Activated CD8-positive, alpha-beta memory T cell treated with anti-CD3 and anti-CD28 coated beads for 36 hours (primary cell): ENCODE results near the gene PIWIL4. TPM values are rescaled to one million over a fixed set of nuclear protein-coding genes. Genes with fewer than 3 reads are reported as not detected.
"Not testable (repeated sequence)": the region's sequence is repeated elsewhere in the genome, so short reads cannot be mapped to it uniquely, and the experiment has no call there.

ENCODE experiments used
- CTCF ChIA-PET: fragments of 350-600 bp; sonication (Branson Sonifier 250); formaldehyde crosslinking; loops from one replicate; lab custom pipeline; 2021; ENCODE audit warnings: antibody characterized with exemption; lab: Charles Lee
- POLR2A ChIA-PET: fragments of 350-600 bp; sonication (Branson Sonifier 250); formaldehyde crosslinking; loops from one replicate; lab custom pipeline; 2021; ENCODE audit warnings: antibody characterized with exemption; lab: Charles Lee
- total RNA-seq, 2 experiments: library from RNA; stranded (reverse); gene quantifications; one replicate each; pipeline ENCODE4 v1.2.3, GENCODE V29; 2021

The PIWIL4 gene
- total RNA-seq, 2 experiments from 2014 or later: 0.23 to 0.36 TPM

DNA sequence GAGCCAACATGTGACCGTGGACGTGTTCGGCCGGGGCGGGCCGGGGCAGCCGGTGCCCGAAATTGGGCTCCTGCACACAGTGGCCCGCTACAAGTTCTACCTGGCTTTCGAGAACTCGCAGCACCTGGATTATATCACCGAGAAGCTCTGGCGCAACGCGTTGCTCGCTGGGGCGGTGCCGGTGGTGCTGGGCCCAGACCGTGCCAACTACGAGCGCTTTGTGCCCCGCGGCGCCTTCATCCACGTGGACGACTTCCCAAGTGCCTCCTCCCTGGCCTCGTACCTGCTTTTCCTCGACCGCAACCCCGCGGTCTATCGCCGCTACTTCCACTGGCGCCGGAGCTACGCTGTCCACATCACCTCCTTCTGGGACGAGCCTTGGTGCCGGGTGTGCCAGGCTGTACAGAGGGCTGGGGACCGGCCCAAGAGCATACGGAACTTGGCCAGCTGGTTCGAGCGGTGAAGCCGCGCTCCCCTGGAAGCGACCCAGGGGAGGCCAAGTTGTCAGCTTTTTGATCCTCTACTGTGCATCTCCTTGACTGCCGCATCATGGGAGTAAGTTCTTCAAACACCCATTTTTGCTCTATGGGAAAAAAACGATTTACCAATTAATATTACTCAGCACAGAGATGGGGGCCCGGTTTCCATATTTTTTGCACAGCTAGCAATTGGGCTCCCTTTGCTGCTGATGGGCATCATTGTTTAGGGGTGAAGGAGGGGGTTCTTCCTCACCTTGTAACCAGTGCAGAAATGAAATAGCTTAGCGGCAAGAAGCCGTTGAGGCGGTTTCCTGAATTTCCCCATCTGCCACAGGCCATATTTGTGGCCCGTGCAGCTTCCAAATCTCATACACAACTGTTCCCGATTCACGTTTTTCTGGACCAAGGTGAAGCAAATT lies 21.7 kb upstream of the PIWIL4 start:
- ChIA-PET POLR2A (no interaction called here), CTCF (no interaction called here)

DNA sequence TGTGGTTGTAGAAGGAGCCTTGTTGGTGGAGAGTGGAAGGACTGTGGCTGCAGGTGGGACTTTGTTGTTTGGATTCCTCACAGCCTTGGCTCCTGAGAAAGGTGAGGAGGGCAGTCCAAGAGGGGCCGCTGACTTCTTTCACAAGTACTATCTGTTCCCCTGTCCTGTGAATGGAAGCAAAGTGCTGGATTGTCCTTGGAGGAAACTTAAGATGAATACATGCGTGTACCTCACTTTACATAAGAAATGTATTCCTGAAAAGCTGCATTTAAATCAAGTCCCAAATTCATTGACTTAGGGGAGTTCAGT lies 21.1 kb upstream of the PIWIL4 start:
- ChIA-PET CTCF (no interaction called here), POLR2A (no interaction called here)

DNA sequence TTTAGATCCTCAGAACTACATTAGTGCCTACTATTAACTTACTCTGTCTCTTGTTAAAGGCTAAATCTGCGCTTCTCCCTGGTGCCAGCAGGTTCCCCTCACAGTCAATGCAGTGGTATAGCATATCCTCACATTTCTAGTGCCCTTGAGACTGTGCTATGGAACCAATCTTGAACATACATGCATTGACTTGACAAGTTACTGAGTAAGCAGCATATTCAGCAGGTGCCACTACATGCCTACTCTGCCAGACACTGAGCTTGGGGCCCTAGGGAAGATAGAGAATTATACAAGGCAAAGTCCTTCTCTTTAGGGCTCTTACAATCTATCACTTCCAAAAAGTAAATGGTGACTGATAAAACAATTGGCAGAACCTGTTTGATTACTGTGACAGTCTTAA lies 20.3 kb upstream of the PIWIL4 start:
- POLR2A ChIA-PET: no interaction called here
- CTCF ChIA-PET: no interaction called here

DNA sequence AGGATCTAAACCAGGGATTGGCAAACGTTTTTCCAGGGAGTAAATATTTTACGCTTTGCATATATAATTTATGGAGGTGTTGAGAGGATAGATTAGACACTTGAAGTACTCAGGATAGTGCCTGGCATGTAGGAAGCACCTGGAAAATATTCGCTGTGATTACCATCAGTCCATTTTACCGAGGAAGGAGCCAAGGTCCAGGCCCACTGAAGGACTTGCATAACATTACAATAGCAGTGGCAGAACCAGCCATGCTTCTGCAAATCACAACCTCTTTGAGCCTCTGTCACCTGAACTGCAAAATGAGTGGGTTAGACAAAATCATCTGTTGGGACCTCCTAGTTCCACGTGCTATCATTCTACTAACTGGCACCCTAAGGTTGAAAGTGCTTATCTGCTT lies 18.0 kb upstream of the PIWIL4 start:
- ChIA-PET POLR2A (no interaction called here), CTCF (no interaction called here)

DNA sequence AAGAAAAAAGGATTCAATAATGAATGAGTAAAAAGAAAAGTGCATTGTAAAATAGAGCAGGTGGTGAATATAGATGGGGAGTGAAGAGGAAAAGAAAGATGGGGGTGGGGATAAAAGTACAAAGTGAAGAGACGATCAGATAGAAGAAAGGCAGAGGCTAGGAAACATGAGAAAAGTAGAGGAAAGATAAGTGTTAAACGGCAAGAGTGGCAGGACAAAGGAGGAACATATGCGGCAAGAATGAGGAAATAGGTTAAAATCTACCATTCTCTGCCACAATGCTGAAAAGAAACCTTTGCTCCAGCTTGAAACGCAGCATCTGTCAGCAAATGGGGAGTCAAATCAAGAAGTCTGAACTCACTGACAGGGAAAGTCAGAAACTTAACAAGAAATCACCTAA lies 16.7 kb upstream of the PIWIL4 start:
- POLR2A ChIA-PET: no interaction called here
- CTCF ChIA-PET: no interaction called here

DNA sequence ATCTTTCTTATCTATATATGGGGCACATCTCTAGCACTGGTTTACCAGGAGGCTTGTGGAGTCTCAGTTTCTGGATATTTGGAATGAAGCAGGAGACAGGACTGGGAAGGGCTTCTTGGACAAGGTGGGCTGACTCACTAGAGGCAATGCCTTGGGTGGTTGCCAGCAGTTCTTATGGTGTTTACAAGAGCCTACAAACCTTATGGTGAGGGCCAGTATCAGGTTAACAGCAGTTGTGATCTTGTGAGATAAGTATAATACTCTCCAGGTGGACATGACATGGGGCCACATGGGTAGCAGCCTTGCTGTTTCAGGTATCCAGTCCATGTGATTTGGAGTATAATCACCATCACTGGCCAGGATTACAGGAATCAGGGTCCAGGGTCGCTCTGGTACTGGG lies 13.2 kb upstream of the PIWIL4 start:
- ChIA-PET POLR2A (no interaction called here), CTCF (interaction anchor here (0.5 kb wide), 1 partner anchor 1791 kb away, joined by 3 read pairs; no protein-coding TSS in a partner anchor)

DNA sequence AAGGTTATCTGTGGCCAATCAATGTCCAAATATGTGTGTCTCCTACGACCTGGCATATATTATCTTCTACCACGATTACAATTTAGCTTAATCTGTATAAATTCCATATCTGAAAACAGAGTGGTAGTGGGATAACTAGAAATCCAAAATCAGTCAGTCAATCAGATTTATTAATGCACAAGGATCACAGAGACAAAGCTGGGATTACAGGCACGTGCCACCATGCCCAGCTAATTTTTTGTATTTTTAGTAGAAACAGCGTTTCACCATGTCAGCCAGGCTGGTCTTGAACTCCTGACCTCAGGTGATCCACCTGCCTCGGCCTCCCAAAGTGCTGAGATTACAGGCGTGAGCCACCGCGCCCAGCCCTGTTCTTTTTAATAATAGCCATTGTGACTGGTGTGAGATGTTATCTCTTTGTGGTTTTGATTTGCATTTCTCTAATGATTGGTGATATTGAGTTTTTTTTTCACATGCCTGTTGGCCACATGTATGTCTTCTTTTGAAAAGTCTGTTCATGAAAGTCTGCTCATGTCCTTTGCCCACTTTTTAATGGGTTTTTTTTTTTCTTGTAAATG lies 11.3 kb upstream of the PIWIL4 start:
- CTCF ChIA-PET, POLR2A ChIA-PET: not testable (repeated sequence)

DNA sequence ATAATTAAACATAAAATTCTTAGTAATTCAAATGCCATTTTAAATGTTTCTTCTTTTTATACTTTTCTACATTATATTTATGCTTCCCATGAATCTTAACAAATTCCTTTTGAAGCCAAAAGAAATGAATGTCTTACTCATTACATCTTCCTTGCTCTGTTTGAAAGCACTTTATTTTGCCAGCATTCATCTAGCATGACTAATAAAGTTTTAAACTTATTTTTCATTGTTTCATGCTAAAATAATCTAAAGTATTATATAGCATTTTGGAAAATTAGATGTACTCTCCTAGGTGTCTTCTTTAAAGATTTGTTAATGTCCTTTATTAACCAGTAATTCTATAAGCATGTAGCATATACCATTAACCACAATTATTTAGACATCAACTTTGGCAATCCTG lies 9.7 kb upstream of the PIWIL4 start:
- ChIA-PET CTCF (interaction anchor here (0.6 kb wide), 1 partner anchor 22 kb away, joined by 3 read pairs; no protein-coding TSS in a partner anchor), POLR2A (no interaction called here)

DNA sequence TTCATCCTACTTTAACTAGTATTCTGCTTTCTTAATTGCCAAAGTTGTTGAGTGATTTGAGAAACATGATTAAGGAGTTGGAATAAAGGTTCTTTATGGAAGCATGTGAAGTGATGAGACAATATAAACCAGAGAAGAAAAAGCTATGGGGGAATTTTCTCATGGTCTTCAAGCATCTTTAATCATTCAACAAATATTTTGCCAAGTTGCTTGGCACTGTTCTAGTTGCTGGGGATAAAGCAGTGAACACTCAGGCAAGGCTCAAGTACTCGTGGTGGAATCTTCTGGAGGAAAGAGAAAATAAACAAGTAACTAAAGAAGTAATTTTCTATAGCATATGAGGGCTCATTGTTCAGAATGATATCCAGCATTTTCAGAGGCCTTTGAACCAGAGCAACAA lies 9.2 kb upstream of the PIWIL4 start:
- ChIA-PET CTCF (interaction anchor here (0.6 kb wide), 1 partner anchor 22 kb away, joined by 3 read pairs; no protein-coding TSS in a partner anchor), POLR2A (no interaction called here)

DNA sequence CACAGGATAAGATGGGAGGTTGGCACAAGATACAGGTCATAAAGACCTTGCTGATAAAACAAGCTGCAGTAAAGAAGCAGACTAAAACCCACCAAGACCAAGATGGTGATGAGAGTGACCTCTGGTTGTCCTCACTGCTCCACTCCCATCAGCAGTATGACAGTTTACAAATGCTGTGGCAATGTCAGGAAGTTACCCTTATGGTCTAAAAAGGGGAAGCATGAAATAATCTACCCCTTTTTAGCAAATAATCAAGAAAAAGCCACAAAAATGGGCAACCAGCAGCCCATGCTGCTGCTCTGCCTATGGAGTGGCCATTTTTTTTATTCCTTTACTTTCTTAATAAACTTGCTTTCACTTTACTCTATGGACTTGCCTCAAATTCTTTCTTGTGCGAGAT lies 8.7 kb upstream of the PIWIL4 start:
- ChIA-PET CTCF (no interaction called here), POLR2A (no interaction called here)

DNA sequence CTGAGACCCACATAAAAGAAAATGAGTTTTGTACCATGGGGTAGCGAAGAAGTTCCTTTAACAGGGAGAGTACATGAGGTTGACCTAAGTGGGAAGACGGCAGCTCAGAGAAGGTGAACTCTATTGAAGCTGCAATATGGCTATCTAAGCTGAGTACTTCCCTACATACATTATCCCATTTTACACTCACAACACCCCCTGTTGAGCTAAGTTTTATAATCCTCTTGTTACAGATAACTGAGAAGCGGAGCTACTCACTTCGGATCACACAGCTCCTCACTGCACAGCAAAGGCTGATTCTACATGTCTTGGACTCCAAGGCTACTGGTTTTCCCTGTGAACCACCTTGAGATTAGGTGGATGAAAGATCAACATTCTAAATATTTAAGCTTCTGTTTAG lies 8.2 kb upstream of the PIWIL4 start:
- ChIA-PET POLR2A (no interaction called here), CTCF (no interaction called here)

DNA sequence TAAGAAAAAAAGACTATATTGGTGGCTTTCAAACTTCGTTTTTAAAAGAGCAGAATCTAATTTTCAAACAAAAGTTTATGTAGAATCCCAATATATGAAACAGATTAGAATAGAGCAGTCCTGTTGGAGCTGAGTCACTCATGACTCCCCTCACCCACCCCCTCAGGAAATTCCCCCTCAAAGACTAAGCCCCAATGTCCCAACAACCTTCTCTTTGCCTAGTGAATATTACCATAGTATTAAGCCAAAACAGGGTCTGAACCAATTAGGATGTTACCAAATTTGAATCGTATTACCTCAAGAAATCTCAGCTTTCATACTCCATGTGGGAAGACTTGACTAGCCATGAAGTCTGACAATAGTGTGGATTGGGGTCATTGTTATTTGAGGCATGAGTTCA lies 7.8 kb upstream of the PIWIL4 start:
- ChIA-PET CTCF (no interaction called here), POLR2A (no interaction called here)

DNA sequence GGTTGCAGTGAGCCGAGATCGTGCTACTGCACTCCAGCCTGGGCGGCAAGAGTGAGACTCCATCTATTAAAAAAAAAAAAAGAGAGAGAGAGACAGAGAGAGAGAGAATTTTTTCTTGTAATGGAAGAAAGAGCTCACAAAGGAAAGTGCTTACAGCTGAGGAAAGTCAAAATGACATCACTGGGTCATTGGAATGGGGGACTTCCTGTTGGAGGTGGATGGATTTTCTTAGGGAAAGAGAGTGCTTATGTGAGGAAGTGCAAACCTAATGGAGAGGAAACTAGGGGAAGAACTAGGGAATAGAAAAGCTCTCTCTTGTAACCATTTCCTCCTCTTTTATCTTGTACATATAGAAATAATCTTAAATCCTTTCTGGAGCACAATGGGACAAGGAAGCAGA lies 6.3 kb upstream of the PIWIL4 start:
- ChIA-PET CTCF (interaction anchor here (0.7 kb wide), 1 partner anchor 593 kb away, joined by 3 read pairs; no protein-coding TSS in a partner anchor), POLR2A (no interaction called here)

DNA sequence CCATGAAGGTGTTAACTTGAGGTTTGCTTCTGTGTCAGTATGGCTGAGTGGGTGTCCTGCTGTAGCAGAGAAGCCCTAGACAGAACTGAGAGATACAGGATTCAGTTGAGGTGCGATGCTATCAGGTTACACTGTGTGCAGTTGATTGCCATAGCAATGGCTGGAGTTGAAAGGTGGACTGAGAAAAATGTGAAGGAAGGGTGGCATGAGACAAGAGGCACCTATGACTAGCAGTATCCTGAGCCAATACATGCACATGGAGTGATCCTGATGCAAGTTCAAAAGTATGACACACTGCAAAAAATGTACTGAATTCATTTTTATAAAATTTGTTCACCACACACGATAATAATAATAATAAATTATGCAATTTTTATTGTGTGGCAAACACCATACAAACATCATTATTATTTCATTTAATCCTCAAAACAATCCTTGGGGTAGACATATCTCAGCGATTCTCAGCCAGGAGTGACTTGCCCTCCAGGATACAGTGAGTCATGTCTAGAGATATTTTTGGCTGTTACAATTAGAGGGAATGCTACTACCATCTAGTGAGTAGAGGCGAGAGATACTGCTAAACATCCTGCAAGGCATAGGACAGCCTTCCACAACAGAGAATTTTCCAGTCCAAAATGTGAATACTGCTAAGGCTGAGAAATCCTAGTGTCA lies 3.9 kb upstream of the PIWIL4 start:
- CTCF ChIA-PET: no interaction called here
- POLR2A ChIA-PET: no interaction called here

DNA sequence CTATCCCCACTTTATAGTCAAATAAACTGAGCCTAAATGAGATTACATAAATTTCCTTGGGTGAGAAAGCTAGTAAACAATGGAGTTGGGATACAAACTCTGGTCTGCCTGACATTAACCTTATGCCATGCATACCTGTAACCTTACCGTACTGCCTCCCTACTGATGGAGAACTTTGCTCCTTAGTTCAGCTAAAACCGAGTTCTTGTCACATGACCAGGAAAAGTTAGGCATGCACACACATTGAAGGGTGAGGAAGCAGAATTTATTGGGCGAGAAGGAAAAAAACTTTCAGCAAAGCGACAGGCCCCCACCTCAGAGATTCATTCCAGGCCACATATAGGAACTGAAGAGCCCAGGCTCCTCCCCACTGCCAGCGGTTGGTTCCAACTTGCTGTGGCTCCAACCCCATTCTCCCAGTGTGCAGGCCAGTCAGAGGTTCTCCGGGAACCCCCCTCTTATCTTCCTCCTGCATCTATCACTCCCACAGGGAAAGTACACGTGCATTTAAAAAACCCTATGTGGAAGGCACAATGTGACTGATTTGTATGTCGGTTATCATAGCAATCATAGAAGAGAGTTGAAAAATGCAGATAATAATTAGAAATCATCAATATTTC lies 3.2 kb upstream of the PIWIL4 start:
- ChIA-PET POLR2A (no interaction called here), CTCF (no interaction called here)

DNA sequence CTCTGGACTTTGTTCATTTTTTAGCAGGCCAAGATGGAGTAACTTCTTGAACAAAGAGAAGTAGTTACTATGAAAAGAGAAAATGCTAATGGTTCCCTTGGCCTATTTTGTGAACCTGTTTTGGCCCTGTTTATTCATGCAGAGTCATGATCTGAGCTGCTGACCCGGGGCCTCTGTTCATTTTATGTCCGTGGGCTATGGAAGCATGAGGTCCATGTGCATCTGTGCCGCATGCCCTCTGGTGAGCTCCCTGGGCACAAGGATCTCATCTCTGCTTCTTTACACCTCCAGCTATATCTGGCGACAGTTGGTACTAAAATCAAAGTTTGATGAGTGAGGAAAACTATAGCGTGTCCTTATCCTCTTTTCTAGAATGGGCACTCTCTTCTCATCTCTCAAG lies 1.0 kb downstream of the PIWIL4 start:
- CTCF ChIA-PET: no interaction called here
- POLR2A ChIA-PET: no interaction called here

DNA sequence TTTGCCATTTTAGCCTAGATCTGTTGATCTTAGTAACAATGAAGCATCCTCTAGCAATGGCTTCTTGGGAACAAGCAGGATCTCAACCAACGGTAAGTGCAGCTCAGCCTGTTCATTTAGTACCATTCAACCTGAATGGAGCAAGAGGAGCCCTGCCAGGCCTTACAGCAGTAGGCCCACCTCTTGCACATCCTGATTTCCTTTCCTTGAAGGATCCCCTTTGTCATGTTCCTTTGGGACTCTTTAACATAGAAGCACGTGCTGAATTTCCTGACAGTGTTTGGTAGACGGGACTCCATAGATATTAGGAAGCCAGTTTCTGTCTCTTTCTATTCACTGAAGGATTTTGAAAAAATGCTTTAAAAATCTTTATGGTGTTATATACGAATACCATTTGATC lies 1.5 kb downstream of the PIWIL4 start:
- ChIA-PET POLR2A (no interaction called here), CTCF (no interaction called here)

DNA sequence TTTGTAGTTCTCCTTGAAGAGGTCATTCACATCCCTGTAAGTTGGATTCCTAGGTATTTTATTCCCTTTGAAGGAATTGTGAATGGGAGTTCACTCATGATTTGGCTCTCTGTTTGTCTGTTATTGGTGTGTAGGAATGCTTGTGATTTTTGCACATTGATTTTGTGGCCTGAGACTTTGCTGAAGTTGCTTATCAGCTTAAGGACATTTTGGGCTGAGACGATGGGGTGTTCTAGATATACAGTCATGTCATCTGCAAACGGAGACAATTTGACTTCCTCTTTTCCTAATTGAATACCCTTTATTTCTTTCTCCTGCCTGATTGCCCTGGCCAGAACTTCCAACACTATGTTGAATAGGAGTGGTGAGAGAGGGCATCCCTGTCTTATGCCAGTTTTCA lies 5.8 kb downstream of the PIWIL4 start:
- POLR2A ChIA-PET, CTCF ChIA-PET: not testable (repeated sequence)

DNA sequence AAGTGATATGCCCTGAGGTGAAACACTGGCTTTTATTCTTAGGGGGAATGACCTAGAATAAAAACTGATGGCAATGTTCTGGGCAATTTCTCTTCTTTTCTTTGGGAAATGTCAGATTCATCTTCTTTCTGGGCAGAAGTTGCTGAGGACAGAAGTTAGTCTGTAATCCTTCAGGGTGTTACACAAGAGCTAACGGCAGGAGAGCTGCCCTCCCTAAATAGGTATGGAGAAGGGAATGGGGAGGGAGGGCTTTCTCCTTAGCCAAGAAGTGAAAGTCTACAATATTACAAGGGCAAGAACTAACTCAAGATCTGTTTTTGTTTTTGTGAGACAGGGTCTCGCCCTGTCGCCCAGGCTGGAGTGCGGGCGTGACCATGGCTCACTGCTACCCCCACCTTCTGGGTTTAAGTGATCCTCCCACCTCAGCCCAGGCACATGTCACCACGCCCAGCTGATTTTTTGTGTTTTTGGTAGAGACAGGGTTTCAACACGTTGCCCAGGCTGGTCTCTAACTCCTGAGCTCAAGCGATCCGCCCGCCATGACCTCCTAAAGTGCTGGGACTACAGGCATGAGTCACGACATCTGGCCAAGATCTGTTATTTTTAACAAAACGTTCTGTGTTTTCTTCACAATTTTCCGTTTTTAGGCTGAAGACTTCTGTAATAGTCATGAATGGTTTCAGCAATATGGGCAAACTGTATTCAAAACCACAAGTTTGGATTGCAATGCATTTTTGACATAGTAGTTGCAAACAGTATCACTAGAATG lies 7.2 kb downstream of the PIWIL4 start:
- ChIA-PET POLR2A (no interaction called here), CTCF (no interaction called here)

DNA sequence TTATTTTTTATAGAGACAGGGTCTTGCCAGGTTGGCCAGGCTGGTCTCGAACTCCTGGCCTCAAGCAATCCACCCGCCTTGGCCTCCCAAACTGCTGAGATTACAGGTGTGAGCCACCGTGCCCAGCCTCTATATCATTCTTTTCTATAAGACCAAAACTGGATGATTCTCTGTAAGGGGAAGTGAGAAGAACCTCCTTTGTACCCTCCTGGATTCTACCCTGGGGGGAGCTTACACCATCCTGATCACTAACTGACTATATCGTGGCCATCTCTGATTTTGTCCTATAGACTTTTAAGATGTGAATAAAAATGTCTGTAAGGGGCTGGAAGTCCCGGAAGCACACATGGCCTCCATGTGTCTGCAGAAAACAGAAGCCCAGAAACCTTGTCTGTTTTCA lies 9.1 kb downstream of the PIWIL4 start:
- ChIA-PET POLR2A (no interaction called here), CTCF (no interaction called here)
